HG03442 (cell line): ENCODE data around the gene DIPK1B.

Experiments
- ATAC-seq: cut with Tn5 transposase; IDR thresholded peaks from one replicate; pipeline ENCODE4 v1.9.1; 2021; ENCODE audit warnings: mild to moderate bottlenecking, moderate library complexity; ENCODE audit not compliant: unreplicated experiment

The DIPK1B gene

DNA sequence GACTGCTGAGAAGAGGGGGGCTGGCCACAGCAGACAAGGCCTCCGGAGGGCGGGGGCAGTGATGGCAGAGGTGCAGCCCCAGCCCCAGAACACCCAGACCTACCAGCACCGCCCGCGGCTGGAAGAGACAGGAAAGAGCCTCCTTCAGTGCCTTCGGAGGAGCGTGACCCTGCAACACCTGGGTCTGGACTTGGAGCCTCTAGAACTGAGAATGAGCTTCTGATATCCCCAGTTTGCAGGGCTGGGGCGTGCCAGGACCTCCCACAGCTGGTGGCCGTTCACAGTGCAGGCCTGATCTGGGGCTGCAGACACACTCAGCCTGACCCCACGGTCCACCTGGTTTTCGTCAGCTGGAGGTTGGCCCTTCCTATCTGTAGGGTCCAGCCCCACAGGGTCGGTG is 21.2 kb downstream of the DIPK1B start:
- ATAC-seq = no peak

DNA sequence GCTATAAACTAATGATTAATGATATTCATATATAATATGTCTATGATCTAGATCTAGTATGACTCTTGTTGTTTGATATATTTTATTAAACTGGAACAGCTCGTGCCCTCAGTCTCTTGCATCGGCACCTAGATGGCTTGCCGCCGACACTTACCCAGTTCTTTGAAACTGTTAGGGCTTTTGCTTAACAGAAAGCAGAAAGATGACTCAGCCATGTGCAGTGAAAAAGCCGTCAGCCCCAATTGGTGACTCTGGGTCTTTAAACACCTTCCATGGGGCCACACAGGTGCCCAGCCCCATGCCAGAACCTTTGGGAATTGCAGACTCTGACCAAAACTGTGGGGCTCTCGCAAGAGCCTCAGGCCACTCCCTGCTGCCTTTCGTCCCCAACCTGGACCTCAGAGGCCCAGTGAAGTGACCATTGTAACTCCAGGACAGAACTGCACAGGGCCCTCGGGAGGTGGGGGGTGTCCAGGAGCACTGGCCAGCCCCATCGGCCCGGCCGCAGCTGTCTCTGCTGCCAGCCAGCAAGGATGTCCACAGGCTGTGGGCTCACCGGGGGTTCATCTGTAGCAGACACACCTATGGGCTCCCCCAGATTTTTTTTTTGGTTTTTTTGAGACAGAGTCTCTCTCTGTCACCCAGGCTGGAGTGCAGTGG is 22.6 kb downstream of the DIPK1B start:
- no peak for ATAC-seq

DNA sequence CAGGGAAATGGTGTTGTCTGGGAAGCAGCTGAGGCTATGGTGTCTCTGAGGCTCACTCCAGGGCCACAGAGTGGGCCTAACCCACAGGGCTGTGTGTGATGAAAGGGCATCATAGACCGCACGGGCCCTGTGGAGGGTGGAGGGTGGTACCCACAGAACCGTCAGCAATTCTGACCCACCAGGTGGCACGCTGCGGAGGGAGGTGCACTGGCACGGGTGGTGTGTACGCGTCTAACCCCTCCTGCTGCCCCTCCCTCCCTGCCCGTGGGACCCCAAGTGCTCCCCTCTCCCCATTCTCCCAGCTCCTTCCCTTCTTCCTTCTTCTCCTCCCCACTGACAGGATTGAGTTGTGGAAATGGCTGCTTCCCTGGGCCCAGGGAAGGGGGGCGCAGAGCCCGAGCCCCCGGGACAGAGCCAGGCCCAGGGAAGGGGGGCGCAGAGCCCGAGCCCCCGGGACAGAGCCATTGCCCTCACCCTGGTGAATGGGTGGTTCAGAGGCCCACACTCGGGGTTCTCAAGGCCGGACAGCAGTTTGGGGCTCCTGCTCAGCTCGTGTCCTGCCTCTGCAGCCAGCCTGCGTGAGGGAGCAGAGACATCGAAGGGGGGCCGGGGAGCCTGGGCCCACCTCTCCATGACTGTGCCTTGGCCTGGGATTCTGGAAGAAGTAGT is 23.6 kb downstream of the DIPK1B start:
- ATAC-seq = no peak

DNA sequence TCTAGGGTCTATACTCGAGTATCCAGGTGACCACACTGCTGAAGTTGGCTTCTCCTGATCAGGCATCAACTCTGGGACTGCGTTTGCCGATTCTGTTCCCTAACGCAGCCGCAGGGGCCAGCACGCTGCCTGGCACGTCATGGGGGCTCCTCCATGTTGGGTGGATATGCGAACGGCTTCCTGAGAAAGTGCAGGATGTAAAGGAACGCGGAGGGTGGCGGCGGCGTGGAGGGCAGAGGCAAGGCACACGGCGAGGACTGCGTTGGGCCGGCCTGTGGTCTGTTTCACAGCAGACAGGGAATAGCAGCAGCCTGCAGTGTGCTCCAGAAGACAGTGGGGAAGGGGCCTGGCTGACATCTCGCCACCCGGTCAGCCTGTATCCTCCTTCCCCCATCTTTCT is 26.6 kb downstream of the DIPK1B start:
- no peak for ATAC-seq

DNA sequence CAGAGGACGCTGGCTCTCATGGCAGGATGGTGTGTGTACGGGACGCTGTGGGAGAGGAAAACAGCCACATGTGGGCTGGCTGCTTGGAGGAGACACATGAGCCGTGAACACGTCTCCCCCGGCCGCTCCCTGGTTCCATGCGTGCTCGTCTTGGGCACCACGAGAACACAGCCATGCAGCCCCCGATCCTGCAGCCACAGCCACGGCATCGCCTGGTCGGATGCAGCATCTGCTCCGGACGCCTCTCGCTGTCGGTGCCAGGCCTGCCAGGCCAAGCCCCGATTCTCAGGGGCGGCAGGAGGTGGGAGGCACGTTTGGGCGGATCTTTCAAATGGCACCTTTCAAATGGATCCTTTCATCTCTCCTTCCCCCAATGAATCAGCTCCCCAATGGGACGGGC is 27.1 kb downstream of the DIPK1B start:
- ATAC-seq = no peak

GRCh38 chr9:136740069-136740468 is 27.7 kb downstream of the DIPK1B start:
- ATAC-seq = no peak

- no peak for ATAC-seq
These were observed 28.1 kb downstream of the DIPK1B start for GRCh38 chr9:136740491-136740890.

DNA sequence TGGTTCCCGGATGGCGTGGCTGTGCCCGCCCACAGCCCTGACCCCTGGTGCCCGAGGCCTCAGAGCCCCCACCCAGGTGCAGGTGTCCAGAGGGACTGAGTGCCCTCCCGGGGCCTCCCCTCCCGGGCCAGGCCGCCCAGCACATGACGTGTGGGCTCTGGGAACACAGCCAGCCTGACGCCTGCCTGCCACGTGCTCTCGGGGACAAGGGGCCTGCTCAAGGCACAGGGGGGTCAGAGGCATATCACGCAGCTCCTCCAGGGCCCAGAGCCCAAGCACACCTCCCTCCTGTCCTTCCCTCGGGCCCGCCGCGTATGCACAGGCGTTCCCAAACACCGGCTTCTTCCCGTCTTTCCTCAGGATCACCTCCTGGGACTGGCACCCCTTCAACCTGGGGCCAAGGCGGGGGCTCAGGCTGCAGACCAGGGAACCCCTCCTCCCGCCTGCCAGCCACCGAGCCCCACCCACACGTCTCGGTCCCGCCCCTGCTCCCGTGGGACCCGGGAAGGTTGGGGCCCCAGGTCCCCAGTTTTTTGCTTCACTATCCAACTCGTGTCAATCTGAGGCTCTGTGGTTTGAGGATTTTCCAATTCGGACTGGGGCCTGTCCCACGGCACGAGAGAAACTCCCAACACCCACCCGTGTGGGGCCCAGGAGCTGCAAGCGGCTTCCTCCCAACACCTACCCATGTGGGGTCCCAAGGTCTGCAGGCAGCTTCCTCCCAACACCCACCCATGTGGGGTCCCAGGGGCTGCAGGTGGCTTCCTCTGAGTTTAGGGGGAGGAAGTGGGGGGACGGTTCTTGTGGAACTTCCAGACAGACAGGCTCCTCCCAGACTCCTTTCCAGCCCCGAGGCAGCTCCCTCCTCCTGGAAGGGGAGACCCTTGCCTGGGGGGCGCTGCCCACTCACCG is 28.9 kb downstream of the DIPK1B start:
- ATAC-seq = no peak

GRCh38 chr9:136741883-136742571 is 29.7 kb downstream of the DIPK1B start:
- no peak for ATAC-seq

GRCh38 chr9:136742591-136743391 is 30.4 kb downstream of the DIPK1B start, which contains the start of gene LCN10:
Gene LCN10, minus strand, starts transcription at chr9:136742940. Its CDS starts 37 bp downstream, at chr9:136742903.
- no peak for ATAC-seq

GRCh38 chr9:136743639-136744211 is 31.4 kb downstream of the DIPK1B start:
- no peak for ATAC-seq

DNA sequence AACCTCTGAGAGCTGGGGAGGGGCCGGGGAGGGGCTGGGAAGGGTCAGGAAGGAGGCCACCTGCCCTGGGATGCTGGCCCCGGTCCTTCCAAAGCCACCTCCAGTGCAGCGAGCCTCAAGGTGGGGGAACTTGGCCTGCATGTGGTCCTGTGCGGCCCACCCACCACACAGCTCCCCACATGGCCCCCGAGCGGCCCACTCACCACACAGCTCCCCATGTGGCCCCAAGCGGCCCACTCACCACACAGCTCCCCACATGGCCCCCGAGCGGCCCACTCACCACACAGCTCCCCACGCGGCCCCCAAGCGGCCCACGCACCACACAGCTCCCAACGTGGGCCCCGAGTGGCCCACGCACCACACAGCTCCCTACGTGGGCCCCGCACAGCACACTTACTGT is 32.4 kb downstream of the DIPK1B start:
- ATAC-seq = no peak

GRCh38 chr9:136745389-136746154 is 33.2 kb downstream of the DIPK1B start:
- ATAC-seq = no peak

DNA sequence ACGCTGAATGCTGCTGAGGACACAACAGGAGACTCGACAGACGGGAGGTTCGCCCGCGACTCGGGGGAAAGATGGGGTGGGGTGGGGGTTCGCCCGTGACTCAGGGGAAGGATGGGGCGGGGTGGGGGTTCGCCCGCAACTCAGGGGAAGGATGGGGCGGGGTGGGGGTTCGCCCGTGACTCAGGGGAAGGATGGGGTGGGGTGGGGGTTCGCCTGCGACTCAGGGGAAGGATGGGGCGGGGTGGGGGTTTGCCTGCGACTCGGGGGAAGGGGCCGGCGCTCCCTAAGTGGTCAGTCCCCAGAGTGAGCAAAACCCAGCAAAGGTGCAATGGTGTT is 33.8 kb downstream of the DIPK1B start:
- ATAC-seq = no peak

DNA sequence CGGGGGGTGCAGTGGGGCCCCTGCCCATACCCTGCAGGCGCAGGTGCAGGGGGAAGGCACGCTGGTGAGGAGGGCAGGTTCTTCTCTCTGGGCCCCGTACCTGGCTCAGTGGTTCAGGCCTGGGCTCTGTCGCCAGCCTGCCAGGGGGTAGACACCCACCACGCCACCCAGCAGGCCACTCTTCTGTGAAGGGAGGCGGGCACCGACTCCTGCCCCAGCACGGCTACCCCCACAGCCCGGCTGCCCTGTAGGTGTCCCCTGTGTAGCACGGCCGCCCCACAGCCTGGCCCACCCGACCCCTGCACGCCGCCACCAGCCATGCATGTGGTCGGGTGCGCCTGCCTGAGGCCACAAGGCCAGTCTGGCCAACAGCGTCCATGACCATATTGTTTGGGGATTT is 34.2 kb downstream of the DIPK1B start:
- no peak for ATAC-seq

- ATAC-seq = no peak
These were observed 35.0 kb downstream of the DIPK1B start for GRCh38 chr9:136747161-136748060.

GRCh38 chr9:136748201-136748600 is 35.8 kb downstream of the DIPK1B start, which contains the start of gene LCN6:
Gene LCN6, minus strand, starts transcription at chr9:136748525. Its CDS starts 42 bp downstream, at chr9:136748483.
- ATAC-seq = no peak
